NOMO-1 (cell line): Measurements from ENCODE around the gene POLR2B.
"Not testable (repeated sequence)": the region's sequence is repeated elsewhere in the genome, so short reads cannot be mapped to it uniquely, and the experiment has no call there.

Experiments used
- DNase-seq, 2 experiments: peaks; one replicate each; lab custom pipeline; 2025; ENCODE audit not compliant: unreplicated experiment in 2 of 2; lab: John Stamatoyannopoulos, UW

The POLR2B gene

DNA sequence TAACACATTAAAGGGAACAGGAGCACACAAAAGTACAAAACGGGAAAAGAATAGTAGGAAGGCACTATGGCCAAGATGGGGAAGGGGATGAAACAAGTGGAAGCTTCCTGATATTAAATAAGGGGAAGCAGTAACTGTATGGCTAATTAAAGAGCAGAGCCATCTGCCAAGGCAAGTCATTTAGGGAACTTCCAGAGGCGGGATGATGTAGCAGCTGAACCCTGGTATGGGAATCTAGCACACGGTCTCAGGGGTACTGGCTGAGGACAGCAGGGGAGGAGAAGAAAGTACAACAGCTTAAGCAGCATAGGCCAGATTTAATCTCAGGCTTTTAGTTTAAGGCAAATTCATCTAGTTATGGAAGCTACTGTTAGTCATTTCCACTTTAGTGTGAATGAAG is 72.4 kb downstream of the POLR2B start:
- peak in 1 of 2 experiments; percentile 58 for DNase-seq

GRCh38 chr4:57051524-57051923 is 72.8 kb downstream of the POLR2B start:
- DNase-seq, result peak in 1 of 2 experiments; percentile 10

DNA sequence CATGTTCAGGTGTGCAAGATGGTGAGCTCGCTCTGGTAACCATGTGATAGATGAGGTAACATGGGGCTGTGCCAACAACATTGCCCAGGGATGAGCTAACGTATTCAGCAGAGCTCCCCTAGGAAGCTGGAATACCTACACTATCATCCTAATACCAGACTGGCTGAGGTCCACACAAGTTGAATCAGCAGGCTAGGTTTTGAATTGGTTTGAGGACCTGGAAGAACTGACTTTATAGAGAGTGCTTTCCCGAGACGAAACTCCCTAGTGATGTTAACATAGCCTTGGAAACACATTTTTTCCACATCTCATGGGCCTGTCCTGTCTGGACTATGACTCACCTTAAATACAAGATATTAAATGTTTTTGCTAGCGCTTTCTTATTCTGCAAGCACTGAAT is 74.8 kb downstream of the POLR2B start:
- no peak for DNase-seq

GRCh38 chr4:57055886-57056285 is 77.2 kb downstream of the POLR2B start:
- DNase-seq, result no peak

DNA sequence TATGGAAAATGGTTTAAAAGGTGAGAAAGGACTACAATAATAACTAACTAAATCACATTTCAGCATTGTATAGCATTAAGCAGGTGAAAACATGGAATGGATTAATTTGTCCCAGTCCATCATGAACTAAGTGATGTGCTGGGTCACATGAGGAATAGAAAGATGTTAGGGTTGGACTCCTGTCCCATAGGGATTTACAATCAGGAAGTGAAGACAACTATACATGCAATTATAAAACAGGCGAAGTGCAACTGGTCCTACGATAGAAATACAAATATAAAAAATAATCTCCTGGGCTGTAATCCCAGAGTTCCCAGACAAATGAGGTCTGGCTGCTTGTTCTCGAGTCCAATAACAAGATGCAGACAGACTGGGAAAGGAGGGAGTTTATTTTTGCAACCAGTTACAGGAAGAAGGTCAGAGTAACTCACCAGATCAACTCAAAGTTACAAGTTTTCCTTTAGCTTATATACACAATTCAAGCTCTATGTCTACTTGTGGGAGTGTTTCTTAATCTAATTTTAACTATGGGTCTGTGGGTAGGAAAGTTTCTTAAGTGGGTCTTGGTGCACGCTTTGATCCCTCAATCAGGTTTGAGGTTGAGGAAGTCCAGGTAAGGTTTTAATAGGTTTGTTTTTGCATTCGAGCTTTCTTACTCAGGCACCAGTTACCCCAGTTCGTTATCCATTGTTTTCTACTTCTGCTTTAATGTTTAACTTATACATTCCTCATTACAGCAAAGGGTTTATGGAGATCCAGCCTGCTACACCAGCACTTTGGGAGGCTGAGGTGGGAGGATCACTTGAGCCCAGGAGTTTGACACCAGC is 81.4 kb downstream of the POLR2B start:
- DNase-seq, result no peak

GRCh38 chr4:57060717-57061067 is 82.0 kb downstream of the POLR2B start:
- not testable (repeated sequence) for DNase-seq

GRCh38 chr4:57061395-57061794 is 82.7 kb downstream of the POLR2B start:
- DNase-seq, result no peak

DNA sequence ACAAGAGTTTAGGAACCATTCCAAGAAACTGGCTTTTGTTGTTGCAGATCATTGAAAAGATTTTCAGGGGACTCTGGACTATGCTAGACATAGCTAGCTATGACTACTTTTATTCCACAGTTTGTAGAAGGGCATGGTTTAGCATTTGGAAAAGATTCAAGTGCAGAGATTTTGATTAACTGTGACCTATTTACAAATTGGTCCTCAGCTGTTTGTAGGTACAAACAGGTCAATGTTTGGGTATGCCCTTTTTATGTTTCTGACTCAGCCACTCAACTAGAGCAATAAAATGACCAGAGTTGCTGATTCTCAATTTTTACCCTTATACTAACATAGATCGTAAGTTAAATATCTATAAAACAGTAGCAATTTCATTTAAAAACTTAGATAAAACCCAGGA is 84.8 kb downstream of the POLR2B start:
- no peak for DNase-seq

DNA sequence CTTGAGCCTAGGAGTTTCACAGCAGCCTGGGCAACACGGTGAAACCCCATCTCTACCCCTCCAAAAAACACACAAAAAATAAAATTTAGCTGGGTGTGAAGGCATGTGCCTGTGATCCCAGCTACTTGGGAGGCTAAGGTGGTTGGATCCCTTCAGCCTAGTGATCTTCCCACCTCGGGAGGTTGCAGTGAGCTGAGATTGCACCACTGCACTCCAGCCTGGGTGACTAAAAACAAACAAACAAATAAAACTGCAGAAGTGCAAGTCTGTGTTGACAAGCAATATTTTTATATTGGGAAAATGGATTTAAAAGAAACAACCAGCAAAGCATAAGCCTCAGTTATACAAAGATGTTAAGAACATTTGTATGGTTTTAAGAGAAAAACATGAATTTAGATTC is 85.4 kb downstream of the POLR2B start:
- no peak for DNase-seq

DNA sequence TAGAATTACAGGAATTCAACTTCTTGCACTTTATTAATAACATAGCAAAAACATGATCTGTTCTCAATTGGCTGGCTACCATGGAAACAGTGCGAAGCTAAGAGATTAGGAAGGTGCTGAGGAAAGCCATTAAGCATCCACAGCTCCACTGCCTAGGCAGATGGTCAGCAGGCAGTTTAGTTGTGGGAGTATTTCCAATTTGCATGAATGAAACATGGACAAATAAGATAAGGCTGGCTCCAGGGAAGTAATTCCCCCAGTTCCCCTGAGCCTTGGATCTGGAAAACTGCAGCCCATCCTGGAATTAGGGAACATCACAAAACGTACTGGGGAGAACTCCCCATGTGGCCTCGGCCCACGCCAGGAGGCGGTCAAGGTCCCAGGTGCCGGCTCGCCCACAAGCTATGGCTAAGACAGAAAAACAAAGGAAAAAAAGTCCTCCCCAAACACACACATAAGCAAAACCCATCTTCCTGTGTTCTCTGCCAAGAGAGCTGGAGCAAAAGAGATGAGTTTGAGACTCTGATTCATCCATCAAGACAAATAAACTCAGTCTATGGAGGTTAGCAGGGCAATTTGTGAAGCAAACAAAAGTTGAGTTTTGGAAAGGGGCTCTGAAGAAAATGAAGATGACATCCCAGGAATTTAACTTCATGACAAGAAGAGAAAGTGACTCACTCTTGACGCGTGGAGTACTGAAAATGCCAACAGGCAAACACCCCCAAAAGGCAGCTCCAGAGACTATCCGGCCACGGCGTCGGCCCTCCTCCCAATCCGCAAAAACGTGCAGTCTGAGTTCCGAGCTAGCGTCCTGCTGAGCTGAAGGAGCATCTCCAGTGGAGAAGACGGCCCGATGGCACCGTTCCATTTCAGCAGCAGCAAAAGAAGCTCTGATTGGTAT is 86.4 kb downstream of the POLR2B start:
- no peak for DNase-seq

- no peak for DNase-seq
Measured at GRCh38 chr4:57065730-57066482, 87.2 kb downstream of the POLR2B start.

GRCh38 chr4:57068237-57068981 is 89.7 kb downstream of the POLR2B start:
- DNase-seq, result no peak

- DNase-seq, result no peak
Measured at GRCh38 chr4:57070461-57070860, 91.8 kb downstream of the POLR2B start.

DNA sequence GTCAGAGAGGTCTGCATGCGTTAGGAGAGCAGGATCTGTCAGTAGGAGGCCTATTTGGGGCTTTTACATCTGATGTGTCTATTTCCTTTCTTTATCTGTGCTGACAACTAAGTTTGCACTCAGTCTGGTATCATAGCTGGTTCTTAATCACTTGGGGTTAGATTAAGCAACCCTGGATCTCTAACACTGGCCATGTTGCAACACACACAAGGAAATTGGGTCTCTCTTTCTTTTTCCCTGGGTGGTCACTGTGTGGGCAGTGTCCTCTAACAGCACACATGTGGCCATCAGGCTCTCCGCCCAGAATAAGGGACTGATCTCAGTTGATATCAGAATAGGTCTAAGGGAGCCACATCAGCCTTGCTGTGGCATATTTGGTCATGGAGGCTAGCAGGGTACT is 92.6 kb downstream of the POLR2B start:
- peak; percentile 55 to 78 for DNase-seq

DNA sequence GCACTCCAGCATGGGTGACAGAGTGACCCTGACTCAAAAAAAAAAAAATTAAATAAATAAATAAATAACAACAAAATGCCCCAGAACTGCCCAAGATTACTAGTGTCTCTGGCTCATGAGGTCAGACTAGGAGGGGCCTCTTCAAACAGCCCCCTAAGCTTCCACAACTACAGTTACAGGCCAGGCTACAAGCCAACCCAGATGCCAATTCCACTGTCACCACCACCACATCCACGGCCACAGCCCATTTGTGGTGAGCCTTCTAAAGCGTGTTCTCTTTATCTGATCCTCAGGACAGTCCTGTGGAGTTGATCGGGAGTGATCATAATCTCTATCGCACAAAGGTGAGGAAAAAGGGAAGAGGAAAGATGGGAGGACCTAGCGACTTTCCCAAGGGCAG is 94.9 kb downstream of the POLR2B start:
- no peak for DNase-seq

DNA sequence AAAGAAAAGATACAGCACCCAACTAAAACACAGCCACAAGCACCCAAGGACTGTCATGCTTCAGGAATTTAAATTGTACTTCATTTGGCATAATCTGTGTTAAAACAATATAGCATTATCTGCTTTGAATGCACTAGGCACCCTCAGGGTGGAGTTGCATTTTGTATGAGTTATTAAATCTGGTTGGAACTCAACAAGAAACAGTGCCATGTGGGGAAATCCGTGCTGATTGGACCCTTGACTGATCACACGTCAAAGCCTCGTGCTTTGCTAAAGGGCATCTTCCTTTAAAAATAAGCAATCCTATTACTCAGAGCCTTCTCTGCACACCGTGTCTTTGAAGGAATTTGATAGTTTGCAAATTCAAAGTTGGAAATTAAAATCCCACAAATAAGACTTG is 96.0 kb downstream of the POLR2B start:
- no peak for DNase-seq

DNA sequence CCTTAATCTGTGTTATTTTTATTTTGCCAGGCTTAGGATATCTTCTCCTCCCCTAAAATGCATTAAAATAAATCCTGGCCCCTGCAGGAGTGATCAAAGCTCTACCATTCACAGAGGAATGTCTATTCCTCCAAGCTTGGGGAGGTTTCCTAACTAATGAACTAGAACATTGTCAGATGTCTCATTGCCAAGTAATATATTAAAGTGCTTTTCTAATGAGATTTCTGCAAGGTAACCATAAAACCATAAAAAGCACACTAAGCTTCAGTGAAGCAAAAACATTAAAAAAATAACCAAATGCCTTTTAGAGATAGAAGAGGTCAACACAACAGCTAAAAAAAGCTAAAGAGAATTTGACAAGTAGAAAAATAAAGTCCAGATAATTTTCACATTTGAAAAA is 96.7 kb downstream of the POLR2B start:
- DNase-seq, result no peak

DNA sequence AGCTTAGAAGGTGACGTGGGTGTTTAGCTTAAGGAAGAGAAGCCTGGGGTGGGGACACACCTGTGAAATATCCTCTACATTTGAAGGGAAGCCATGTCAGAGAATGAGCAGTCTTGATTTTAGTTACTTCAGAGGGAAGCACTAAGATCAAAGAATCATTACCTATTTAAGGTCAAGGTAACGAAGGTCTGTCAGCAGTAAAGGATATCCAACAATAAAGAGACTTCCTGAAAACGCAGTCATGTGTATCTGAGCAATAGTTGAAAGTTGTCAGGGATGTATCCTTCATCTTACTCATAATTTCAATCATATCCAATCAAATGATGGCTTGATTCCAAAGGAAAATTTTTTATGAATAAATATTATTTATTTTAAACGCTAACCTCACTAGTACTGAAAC is 98.0 kb downstream of the POLR2B start:
- no peak for DNase-seq

DNA sequence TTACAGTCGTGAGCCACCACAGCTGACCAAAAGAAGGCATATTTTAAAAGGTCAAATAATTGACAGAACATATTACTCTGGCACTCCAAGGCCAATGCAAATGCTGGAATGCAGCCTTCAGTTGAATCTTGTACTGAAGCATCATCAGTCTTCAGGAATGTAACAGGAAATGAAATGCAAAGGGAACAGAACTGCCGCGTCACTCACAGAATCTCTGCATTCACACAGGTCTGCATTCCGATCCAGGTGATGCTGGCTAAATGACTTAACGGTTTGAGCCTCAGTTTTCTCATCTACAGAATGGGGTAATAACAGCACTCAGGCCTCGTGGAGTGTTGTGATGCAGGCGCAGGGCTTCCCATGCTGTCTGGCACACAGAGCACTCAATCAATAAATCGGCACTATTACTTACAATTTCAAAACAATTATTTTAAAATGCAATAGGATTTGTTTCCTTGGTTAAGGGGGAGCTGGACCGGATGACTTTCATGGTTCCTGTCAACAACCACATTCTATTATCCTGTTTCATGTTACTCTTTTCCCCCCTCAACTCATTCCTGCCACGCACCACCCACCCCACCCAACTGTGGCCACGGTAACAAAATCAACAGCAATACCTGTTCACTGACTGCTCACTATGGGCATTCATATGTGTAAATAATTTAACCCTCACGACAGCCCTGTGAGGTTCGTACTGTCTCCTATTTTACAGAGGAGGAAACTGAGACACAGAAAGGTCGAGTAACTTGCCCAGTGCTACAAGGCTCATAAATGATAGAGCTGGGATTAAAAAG is 99.1 kb downstream of the POLR2B start:
- no peak for DNase-seq
